Breast epithelium (tissue), 3 donors: ENCODE data around the gene SIK3.

ENCODE experiments used
- CTCF ChIP-seq, 3 donors: fragments of 450-650 bp; IDR thresholded peaks; one replicate each; pipeline ENCODE4 v1.5.1; 2016 to 2017; ENCODE audit warnings: antibody characterized with exemption in 3 of 3, mild to moderate bottlenecking in 3 of 3, moderate library complexity in 3 of 3
- POLR2A ChIP-seq: fragments of 450-650 bp; IDR thresholded peaks from one replicate; pipeline ENCODE4 v1.6.1; 2016; ENCODE audit warnings: antibody characterized with exemption, mild to moderate bottlenecking, moderate library complexity
- POLR2AphosphoS5 ChIP-seq, 3 donors: sonication (generic); formaldehyde crosslinking; IDR thresholded peaks; one replicate each; pipeline ENCODE4 v1.6.1; 2017; ENCODE audit warnings: antibody characterized with exemption in 3 of 3

GRCh38 chr11:117134431-117134830 is 36.2 kb upstream of the SIK3 start:
- TF ChIP-seq CTCF (IDR thresholded peaks at IDR 0.05) (no peak), POLR2A (no peak), POLR2AphosphoS5 (IDR thresholded peaks at IDR 0.05) (no peak)
